Fibroblast of lung (primary cell): ENCODE data around the gene MYBPC2.

Source experiments
- CTCF ChIP-seq, 2 donors: IDR thresholded peaks in 1 of 2; conservative IDR thresholded peaks in 1 of 2; 1 replicate in 1 of 2; 2 replicates in 1 of 2; pipeline ENCODE4 v1.5.1; 2011 to 2012; ENCODE audit warnings: low read length in 2 of 2, control low read depth in 1 of 2, inconsistent platforms in 1 of 2, low read depth in 1 of 2, mild to moderate bottlenecking in 1 of 2
- EZH2 ChIP-seq: IDR thresholded peaks from 2 replicates; pipeline ENCODE4 v1.5.1; 2012; ENCODE audit warnings: low read length, control low read depth, mild to moderate bottlenecking; ENCODE audit errors: missing control alignments

GRCh38 chr19:50453243-50453642 is 20.6 kb downstream of the MYBPC2 start:
- TF ChIP-seq CTCF (conservative IDR thresholded peaks at IDR 0.05 in 1 of 2, IDR thresholded peaks at IDR 0.05 in 1 of 2; ENCODE audit: low read depth in 1 of 2, low read length in 2 of 2) = no peak
- TF ChIP-seq EZH2 = no peak
